Measurements from ENCODE around the gene FIG4. TPM values are rescaled to one million over a fixed set of nuclear protein-coding genes. Genes with fewer than 3 reads are reported as not detected.

The FIG4 gene
- total RNA-seq, 2 donors from 2014 or later: 20.8 to 22.6 TPM

DNA sequence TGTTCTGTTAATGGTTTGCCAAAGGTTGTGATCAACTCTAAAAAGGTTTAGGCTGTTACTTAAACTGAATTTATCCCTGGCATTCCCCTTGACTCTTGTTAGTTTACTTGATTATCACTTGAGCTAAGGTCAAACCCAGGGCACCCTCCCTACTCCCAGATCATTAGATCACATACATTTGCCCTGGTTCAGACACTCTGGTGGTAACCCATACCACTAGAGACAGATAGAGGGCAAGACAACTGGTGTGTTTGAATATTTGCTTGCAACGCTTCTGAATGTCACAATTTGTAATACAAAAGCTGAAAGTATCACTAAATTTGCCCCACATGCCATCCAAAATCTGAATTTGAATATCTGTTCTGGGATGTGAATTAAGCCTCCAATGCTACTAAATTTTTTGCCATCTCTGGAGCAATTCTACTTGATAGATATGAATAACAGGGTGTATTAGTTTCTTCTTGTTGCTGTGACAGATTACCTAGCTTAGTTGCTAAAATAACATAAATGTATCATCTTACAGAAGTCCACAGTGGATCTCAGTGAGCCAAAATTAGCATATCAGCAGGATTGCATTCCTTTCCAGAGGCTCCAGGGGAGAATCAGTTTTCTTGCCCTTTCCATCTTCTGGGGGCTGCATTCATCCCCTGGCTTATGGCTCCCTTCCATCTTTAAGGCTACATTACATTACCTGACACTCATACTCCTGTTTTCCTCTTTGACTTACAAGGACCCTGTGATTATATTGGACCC, 45.4 kb downstream of the FIG4 start:
- 0 to 27% methylated on average over 1 of the region's 1 CpG for WGBS, 2 experiments (ENCODE audit: insufficient coverage in 1 of 2, insufficient read length in 1 of 2)
- Histone ChIP-seq H3K9me3 (ENCODE audit: control insufficient read depth, low read length) (no peaks in the 10 kb centered on the region), H3K36me3 (ENCODE audit: control insufficient read depth, insufficient read depth, low read length) (peaks cover 9% of the 10 kb centered on the region), H3K4me1 (ENCODE audit: control insufficient read depth, insufficient read depth, low read length) (peaks cover 4% of the 10 kb centered on the region), H3K27ac (ENCODE audit: low read depth, low read length) (no peak overlapping the region), H3K9ac (ENCODE audit: extremely low read depth, low read length, poor library complexity, severe bottlenecking) (no peak overlapping the region), H3K27me3 (ENCODE audit: control insufficient read depth, insufficient read depth, low read length, poor library complexity, severe bottlenecking) (no peaks in the 10 kb centered on the region), H3K4me3 (ENCODE audit: low read length) (no peak overlapping the region)
- Mint-ChIP-seq H3K4me1 (peaks cover 15% of the 10 kb centered on the region), H3K27me3 (ENCODE audit: insufficient read depth) (no peaks in the 10 kb centered on the region), H3K4me3 (no peak overlapping the region), H3K36me3 (ENCODE audit: low read depth) (peaks cover 25% of the 10 kb centered on the region), H3K27ac (no peak overlapping the region), H3K9me3 (no peaks in the 10 kb centered on the region)
- TF ChIP-seq, protein P1, sequence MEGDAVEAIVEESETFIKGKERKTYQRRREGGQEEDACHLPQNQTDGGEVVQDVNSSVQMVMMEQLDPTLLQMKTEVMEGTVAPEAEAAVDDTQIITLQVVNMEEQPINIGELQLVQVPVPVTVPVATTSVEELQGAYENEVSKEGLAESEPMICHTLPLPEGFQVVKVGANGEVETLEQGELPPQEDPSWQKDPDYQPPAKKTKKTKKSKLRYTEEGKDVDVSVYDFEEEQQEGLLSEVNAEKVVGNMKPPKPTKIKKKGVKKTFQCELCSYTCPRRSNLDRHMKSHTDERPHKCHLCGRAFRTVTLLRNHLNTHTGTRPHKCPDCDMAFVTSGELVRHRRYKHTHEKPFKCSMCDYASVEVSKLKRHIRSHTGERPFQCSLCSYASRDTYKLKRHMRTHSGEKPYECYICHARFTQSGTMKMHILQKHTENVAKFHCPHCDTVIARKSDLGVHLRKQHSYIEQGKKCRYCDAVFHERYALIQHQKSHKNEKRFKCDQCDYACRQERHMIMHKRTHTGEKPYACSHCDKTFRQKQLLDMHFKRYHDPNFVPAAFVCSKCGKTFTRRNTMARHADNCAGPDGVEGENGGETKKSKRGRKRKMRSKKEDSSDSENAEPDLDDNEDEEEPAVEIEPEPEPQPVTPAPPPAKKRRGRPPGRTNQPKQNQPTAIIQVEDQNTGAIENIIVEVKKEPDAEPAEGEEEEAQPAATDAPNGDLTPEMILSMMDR (conservative IDR thresholded peaks at IDR 0.05): no peak
- DNase-seq: no peak

DNA sequence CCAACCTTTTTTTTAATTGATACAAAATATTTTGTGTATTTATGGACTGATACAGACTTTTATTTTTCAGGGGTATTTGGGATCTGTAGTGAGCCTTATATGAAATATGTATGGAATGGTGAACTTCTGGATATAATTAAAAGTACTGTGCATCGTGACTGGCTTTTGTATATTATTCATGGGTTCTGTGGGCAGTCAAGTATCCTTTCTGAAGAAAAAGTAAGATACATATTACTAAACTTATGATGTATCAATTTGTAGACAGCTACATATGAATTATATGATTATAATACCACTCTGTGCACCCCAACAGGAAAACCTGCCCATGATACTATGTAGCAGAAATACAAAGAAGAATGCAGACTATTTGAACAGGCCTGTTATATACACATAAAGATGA, 47.2 kb downstream of the FIG4 start:
- H3K9ac ChIP-seq (ENCODE audit: extremely low read depth, low read length, poor library complexity, severe bottlenecking): no peak overlapping the region
- no peaks in the 10 kb centered on the region for H3K9me3 ChIP-seq (ENCODE audit: control insufficient read depth, low read length)
- no peaks in the 10 kb centered on the region for H3K27me3 ChIP-seq (ENCODE audit: control insufficient read depth, insufficient read depth, low read length, poor library complexity, severe bottlenecking)
- H3K4me1 ChIP-seq (ENCODE audit: control insufficient read depth, insufficient read depth, low read length): peaks cover 4% of the 10 kb centered on the region
- no peak for DNase-seq
- Mint-ChIP-seq H3K27me3 (ENCODE audit: insufficient read depth) (no peaks in the 10 kb centered on the region), H3K27ac (no peak overlapping the region), H3K36me3 (ENCODE audit: low read depth) (peaks cover 25% of the 10 kb centered on the region), H3K9me3 (no peaks in the 10 kb centered on the region), H3K4me3 (no peak overlapping the region), H3K4me1 (peaks cover 15% of the 10 kb centered on the region)
- no peak overlapping the region for H3K27ac ChIP-seq (ENCODE audit: low read depth, low read length)
- peaks cover 9% of the 10 kb centered on the region for H3K36me3 ChIP-seq (ENCODE audit: control insufficient read depth, insufficient read depth, low read length)
- WGBS, 2 experiments (ENCODE audit: insufficient coverage in 1 of 2, insufficient read length in 1 of 2): 88% methylated on average over 1 of the region's 1 CpG; no CpG with 5 or more reads in 1 of the 2 experiments
- no peak overlapping the region for H3K4me3 ChIP-seq (ENCODE audit: low read length)
- TF ChIP-seq, protein P1 (conservative IDR thresholded peaks at IDR 0.05): no peak

DNA sequence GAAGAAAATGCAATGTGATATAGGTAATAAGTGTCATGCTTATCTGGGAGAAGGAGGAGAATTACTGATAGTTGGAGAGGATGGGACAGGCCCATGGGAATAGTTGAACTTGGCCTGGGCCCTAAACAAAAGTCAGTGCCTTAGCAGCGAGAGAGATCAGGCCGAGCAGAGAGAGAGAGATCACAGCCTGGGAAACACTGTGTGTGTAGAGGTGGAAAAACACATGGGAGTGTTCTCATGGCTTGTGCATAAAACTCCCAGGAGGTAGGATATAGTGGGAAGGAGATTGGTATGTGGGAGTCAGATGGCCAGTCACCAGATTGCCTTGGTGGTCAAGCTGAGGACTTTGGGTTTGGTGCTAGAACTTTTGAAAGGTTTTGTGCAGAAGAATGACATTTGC, 47.6 kb downstream of the FIG4 start:
- H3K27ac Mint-ChIP-seq: no peak overlapping the region
- H3K4me1 Mint-ChIP-seq: peaks cover 15% of the 10 kb centered on the region
- Histone ChIP-seq H3K4me1 (ENCODE audit: control insufficient read depth, insufficient read depth, low read length) (peaks cover 4% of the 10 kb centered on the region), H3K27me3 (ENCODE audit: control insufficient read depth, insufficient read depth, low read length, poor library complexity, severe bottlenecking) (no peaks in the 10 kb centered on the region), H3K27ac (ENCODE audit: low read depth, low read length) (no peak overlapping the region), H3K9ac (ENCODE audit: extremely low read depth, low read length, poor library complexity, severe bottlenecking) (no peak overlapping the region), H3K9me3 (ENCODE audit: control insufficient read depth, low read length) (no peaks in the 10 kb centered on the region), H3K4me3 (ENCODE audit: low read length) (no peak overlapping the region), H3K36me3 (ENCODE audit: control insufficient read depth, insufficient read depth, low read length) (peaks cover 9% of the 10 kb centered on the region)
- TF ChIP-seq, protein P1 (conservative IDR thresholded peaks at IDR 0.05): no peak
- H3K36me3 Mint-ChIP-seq (ENCODE audit: low read depth): peaks cover 26% of the 10 kb centered on the region
- H3K27me3 Mint-ChIP-seq (ENCODE audit: insufficient read depth): no peaks in the 10 kb centered on the region
- H3K9me3 Mint-ChIP-seq: no peaks in the 10 kb centered on the region
- no peak overlapping the region for H3K4me3 Mint-ChIP-seq
- 91 to 100% methylated on average over 1 to 2 of the region's 2 CpGs for WGBS, 2 experiments (ENCODE audit: insufficient coverage in 1 of 2, insufficient read length in 1 of 2)
- no peak for DNase-seq

All from endodermal cell (in vitro differentiated cells).